Astrocyte of the spinal cord (primary cell): Measurements from ENCODE around the gene SRGAP1.

Experiments used
- DNase-seq: peaks from one replicate; pipeline ENCODE4 v3.0.0; 2011; ENCODE audit warnings: low read depth, low spot score
- H3K4me3 ChIP-seq: 2 replicates; pipeline ENCODE4 v1.5.1; 2011; ENCODE audit warnings: low read depth, mild to moderate bottlenecking, low read length, moderate library complexity
- CTCF ChIP-seq: IDR thresholded peaks from 2 replicates; pipeline ENCODE4 v1.5.1; 2012; ENCODE audit warnings: low read depth, mild to moderate bottlenecking, low read length, inconsistent platforms
- in situ Hi-C: cut with HindIII; loops from 2 replicates; pipeline ENCODE4 v1.10.0; 2017; ENCODE audit warnings: low sequenced_read_pairs

The SRGAP1 gene

GRCh38 chr12:63952995-63953394, 108.5 kb downstream of the SRGAP1 start:
- TF ChIP-seq CTCF, result no peak
- in situ Hi-C loops, result no loop called here

DNA sequence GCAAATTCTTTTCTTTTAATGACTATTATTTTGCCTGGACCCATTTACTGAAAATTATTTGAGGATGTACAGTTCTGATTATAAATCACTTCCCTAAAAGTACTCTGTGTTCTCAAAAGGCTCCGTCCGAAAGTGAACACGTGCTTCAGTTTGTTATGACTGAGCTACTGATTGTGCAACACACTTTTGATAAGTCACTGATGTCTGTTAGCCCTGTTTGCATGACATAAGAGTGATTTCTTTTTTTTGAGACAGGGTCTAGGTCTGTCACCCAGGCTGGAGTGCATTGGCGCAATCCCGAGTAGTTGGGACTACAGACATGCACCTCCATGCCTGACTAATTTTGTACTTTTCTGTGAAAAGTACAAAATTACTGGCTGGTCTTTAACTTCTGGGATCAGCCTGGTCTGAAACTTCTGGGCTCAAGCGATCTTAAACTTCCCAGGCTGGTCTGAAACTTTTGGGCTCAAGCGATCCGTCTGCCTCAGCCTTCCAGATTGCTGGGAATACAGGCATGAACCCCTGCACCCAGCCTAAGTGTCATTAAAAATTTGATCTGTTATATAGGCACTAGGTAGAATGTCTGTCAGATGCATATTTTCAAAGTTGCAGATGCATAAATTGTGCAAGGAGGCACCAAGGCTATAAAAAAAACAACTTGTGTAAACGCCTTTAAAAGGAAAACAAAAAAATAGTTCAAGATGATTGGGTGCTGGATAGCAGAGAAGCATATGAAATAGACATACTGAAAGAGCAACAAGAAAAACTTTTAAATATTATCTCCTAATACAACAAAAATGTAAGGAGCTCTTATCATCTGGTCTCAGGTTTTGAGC, 111.5 kb downstream of the SRGAP1 start:
- no peak overlapping the region for H3K4me3 ChIP-seq
- DNase-seq, result no peak
- no peak for TF ChIP-seq CTCF
- in situ Hi-C loops, result no loop called here

More at GRCh38 chr12:63952995-63953394, 108.5 kb downstream of the SRGAP1 start:
- DNase-seq, result no peak
- H3K4me3 ChIP-seq, result no peak overlapping the region

DNA sequence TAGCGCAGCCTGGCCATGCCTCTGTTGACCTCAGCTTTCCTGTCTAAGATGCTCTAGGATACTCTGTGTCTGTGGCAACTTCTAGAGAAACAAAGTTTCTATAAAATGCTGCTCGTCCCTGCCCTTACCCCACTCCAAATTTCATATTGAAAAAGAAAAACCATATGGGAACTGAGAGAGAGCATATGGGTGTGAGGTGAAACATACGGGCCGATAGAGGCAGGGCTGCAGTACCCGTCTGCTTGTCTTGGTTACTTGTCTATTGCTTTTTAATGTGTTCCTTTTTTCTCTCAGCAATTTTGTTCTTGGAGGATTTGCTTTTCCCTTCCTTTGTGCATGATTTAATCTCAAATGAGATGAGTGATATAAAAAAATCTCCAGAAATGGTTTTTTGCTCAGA, 113.0 kb downstream of the SRGAP1 start:
- DNase-seq, result no peak
- H3K4me3 ChIP-seq, result no peak overlapping the region
- in situ Hi-C loops, result no loop called here
- no peak for TF ChIP-seq CTCF

GRCh38 chr12:63958876-63959580, 114.5 kb downstream of the SRGAP1 start:
- in situ Hi-C loops, result no loop called here
- DNase-seq, result no peak
- no peak for TF ChIP-seq CTCF
- no peak overlapping the region for H3K4me3 ChIP-seq

DNA sequence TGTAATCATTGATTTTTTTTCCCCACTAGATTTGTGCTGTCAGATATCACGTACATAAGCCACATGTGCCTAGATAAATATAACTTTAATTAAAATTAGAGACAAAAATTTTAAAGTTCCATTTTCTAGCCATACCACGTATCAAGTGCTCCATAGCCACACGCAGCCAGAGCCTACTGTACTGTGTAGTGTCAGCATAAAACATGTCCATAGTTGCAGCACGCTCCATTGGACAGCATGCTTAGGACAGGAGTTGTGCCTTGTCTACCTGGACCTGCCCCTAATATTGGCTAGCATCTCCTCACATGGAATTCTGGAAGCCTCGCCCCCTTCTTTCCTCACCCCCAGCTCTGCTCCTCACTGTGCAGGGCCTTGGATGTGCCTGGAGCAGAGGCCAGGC, 116.5 kb downstream of the SRGAP1 start:
- TF ChIP-seq CTCF, result no peak
- no peak for DNase-seq
- in situ Hi-C loops, result no loop called here
- no peak overlapping the region for H3K4me3 ChIP-seq

DNA sequence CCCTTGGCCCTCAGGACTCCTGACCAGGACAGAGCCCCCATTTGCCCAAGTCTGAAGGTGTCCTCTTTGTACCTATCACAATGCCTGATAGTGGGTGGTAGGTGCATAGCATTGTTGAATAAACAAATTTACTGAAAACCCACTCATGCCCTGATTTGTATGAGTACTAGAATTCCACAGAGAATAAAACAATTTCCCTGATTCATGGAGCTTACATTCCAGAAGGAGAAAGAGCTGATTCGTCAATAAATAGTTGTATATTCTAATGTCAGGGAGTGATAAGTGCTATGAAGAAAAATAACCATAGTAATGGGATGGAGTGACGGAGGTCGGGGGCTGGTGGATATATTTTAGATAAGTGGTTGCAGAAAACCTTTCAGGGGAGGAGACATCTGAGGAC, 117.0 kb downstream of the SRGAP1 start:
- no peak for TF ChIP-seq CTCF
- in situ Hi-C loops, result no loop called here

More for the DNA sequence above, 117.0 kb downstream of the SRGAP1 start:
- H3K4me3 ChIP-seq, result no peak overlapping the region
- DNase-seq, result no peak
